GM19397 (cell line): ENCODE results near the gene XRN1.
"Not testable (repeated sequence)": the region's sequence is repeated elsewhere in the genome, so short reads cannot be mapped to it uniquely, and the experiment has no call there.

Source experiments
- ATAC-seq: cut with Tn5 transposase; IDR thresholded peaks from one replicate; pipeline ENCODE4 v1.9.1; 2021; ENCODE audit warnings: mild to moderate bottlenecking, moderate library complexity; ENCODE audit not compliant: unreplicated experiment

XRN1 gene

DNA sequence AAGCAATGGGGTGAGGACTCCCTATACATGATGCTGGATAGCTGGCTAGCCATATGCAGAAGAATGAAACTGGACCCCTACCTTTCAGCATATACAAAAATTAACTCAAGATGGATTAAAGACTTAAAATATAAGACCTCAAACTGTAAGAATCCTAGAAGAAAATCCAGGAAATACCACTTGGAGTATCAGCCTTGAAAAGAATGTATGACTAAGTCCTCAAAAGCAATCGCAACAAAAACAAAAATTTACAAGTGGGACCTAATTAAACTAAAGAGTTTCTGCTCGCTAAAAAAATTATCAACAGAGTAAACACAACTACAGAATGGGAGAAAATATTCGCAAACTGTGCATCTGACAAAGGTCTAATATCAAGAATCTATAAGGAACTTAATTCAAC lies 94.3 kb downstream of the XRN1 start:
- no peak for ATAC-seq

DNA sequence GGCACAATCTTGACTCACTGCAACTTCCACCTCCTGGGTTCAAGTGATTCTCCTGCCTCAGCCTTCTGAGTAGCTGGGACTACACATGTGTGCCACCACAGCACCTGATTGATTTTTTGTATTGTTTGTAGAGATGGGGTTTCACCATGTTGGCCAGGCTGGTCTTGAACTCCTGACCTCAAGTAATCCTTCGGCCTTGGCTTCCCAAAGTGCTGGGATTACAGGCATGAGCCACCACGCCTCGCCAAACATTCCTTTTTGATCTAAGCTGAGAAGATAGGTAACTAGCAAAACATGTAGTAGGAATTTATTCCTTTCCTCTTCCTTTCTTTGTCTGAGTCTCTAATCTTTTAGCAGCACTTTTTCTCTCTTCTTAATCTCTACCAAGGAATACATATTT lies 95.1 kb downstream of the XRN1 start:
- ATAC-seq: not testable (repeated sequence)

DNA sequence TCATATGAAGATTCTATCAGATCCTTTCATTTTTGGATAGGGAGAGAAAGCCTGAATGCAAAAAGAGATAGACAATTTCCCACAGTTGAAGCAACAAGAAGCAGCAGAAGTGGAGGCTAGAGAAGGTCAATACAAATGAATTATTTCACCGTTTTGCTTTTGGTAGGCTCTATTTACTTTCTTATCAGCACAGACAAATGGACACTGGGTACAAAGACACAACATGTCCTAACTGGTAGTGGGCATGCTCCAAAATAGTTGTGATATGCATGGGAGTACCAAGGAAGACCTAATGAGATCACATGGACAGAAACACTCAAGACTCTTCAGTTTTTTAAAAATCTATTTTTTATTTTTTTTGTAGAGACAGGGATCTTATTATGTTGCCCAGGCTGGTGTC lies 99.4 kb downstream of the XRN1 start:
- ATAC-seq: no peak

DNA sequence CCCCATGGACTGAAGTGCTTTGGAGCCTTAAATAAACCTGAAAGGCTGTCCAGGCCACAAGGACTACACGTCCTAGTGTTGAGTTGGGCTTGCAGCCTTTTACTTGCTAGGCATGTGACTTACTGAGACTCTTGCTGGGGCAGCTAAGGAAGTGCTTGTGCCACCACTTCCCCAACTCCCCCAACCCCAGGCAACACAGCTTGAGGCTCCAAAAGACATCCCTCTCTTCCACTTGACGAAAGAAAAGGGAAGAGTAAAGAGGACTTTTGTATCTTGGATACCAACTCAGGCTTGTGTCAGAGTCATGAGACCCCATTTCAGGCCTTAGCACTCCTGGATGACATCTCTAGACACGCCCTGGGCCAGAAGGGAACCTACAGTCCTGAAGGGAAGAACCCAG lies 109.8 kb downstream of the XRN1 start:
- ATAC-seq: no peak

DNA sequence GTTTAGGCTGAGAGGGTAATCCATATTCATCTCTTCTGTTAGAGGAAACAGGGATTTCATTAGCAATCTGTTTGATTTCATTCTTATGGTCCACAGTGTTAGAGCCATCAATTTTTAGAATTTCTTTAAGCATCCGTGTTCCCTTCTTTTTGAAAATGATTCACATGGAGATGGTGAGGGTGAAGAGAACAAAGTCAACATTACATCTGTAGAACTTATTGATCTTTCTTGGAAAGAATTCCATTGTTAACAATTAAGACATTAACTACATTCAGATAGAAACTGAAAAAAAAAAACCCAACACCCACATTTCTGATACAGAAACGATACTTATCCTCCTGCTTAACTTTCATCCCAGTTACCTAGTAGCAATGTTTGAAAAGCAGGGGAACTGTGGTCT lies 115.4 kb downstream of the XRN1 start:
- ATAC-seq: no peak

DNA sequence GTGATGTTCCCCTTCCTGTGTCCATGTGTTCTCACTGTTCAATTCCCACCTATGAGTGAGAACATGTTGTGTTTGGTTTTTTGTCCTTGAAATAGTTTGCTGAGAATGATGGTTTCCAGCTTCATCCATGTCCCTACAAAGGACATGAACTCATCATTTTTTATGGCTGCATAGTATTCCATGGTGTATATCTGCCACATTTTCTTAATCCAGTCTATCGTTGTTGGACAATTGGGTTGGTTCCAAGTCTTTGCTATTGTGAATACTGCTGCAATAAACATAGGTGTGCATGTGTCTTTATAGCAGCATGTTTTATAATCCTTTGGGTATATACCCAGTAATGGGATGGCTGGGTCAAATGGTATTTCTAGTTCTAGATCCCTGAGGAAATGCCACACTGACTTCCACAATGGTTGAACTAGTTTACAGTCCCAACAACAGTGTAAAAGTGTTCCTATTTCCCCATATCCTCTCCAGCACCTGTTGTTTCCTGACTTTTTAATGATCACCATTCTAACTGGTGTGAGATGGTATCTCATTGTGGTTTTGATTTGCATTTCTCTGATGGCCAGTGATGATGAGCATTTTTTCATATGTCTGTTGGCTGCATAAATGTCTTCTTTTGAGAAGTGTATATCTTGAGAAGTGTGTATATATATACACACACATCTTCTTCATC lies 123.4 kb downstream of the XRN1 start:
- not testable (repeated sequence) for ATAC-seq

DNA sequence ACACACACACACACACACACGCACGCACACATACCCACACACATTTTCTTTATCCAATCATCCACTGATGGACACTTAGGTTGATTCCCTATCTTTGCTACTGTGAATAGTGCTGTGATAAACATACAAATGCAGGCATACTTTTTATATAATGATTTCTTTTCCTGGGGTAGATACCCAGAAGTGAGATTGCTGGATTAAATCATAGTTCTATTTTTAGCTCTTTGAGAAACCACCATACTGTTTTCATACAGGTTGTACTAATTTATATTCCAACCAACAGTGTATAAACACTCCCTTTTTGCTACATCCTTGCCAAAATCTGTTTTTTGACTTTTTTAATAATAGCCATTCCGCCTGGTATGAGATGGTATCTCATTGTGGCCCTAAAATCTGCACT lies 127.9 kb downstream of the XRN1 start:
- no peak for ATAC-seq

DNA sequence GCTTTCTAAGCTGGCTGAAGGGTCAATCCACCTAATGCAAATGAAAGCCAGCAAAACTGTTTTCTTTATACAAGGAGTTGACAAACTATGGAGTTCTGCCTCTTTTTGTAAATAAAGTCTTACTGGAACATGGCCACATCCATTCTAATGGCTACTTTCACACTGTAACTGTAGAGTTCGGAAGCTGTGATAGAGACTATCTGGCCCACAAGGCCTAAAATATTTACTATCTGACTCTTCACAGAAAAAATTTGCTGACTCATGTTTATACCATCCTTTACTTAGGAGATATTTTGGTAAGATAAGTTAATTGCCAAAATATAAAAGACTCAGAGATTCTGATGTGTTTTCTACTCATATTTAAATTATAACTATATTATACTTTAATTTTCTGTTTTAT lies 128.7 kb downstream of the XRN1 start:
- ATAC-seq: no peak

DNA sequence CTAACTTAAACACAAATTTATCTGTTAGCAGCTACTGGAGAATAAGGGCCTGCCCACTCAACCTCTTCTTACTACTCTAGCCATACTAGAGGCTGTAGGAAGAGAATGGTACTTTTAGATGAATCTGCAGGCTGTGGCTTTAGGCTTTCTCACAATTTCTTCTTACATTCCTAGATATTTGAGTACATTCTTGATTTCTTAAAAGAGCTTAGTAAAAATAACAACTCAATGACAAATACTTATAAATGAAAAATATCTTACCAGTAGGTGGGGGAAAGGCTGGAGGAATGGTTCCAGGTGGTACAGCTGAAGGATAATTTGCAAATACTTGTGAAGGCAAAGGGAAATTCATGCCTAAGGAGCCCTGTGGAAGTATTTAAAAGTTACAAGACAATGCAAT lies 129.5 kb downstream of the XRN1 start:
- ATAC-seq: no peak

DNA sequence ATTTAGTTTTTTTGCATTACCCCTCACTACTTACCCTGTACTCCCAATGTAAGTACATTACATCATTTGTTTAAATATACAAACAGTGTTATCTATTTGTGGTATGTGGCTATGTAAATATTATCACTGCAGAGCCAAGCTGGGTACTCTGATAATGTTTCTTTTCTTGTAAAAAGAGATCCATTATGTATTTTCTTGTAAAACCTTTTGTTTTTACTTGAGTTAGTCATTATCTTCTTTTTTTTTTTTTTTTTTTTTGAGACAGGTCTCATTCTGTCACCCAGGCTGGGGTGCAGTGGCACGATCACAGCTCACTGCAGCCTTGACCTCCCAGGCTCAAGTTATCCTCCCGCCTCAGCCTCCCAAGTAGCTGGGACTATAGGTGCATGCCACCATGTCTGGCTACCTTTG lies 131.9 kb downstream of the XRN1 start:
- ATAC-seq: not testable (repeated sequence)

DNA sequence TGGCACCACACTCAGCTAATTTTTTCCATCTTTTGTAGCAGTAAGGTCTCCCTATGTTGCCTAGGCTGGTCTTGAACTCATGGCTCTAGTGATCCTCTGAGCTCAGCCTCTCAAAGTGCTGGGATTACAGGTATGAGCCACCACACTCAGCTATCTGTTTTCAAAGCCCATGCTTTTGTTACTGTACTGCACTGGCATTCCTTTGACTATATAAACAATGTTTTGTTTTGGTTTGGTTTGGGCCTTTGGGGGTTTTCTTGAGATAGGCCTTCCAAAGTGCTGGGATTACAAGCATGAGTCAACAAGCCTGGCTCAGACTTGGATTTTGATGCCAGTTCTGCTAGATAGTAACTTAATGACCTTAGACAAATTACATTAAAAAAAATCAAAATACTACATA lies 132.8 kb downstream of the XRN1 start:
- no peak for ATAC-seq

DNA sequence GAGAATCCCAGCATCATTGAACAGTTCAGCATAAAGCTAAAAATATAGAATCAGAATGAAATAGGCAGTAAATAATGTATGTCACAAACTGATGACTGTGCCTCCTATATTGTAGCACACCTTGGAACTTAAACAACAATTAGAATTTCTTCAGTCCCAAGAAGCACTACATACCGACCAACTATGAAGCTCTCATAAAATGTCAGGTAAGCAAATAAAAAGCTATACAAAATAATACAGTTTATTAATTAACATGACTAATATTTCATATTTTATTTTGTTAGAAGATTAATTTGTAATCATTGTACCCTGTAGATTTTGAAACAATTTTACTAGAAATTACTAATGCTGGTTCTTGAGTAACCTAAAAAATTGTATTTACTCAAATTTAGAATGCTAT lies 137.4 kb downstream of the XRN1 start:
- ATAC-seq: no peak

DNA sequence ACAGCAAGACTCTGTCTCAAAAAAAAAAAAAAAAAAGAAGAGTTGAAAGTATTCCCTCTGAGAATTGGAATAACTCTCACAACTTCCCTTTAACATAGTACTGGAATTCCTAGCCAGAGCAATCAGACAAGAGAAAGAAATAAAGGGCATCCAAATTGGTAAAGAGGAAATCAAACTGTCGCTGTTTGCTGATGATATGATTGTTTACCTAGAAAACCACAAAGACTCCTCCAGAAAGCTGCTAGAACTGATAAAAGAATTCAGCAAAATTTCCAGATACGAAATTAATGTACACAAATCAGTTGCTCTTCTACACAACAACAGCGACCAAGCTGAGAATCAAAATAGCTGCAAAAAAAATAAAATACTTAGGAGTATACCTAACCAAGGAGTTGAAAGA lies 145.0 kb downstream of the XRN1 start:
- ATAC-seq: not testable (repeated sequence)

DNA sequence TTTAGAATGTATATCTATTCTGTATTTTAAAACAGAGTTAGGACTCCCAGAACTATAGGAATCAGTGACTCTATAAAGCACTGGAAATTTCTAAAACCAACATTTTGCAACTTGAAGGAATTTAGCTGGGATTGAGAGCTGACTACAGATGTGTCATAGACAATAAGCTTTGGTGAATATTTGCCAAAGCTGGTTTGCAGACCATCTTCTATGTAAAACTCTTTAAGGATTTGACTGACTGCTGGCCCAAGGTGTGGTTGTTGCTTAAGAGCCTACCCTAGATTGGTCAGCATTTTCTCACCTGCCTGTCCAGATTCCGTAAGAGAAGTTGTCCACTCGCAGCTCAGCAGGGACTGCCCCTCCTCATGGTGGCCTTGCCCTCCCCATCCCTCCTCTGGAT lies 149.2 kb downstream of the XRN1 start:
- no peak for ATAC-seq

DNA sequence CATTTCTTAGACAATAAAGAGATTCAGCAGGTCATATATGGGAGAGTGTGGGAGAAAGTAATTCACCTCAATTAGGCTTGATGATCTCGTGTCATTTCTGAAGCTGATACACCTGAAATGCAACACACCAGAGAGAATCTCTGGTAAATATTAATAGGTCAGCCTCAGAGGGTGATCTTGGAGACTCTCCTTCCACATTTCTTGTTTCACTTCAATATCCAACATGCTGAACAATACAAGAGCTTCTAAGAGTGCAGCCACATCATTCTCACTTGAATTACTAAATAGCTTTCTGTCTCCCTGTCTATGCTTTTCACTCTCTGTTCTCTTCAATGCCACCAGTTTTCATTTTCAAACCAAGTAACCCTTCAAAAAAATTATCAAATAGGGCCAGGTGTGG lies 151.3 kb downstream of the XRN1 start:
- no peak for ATAC-seq

DNA sequence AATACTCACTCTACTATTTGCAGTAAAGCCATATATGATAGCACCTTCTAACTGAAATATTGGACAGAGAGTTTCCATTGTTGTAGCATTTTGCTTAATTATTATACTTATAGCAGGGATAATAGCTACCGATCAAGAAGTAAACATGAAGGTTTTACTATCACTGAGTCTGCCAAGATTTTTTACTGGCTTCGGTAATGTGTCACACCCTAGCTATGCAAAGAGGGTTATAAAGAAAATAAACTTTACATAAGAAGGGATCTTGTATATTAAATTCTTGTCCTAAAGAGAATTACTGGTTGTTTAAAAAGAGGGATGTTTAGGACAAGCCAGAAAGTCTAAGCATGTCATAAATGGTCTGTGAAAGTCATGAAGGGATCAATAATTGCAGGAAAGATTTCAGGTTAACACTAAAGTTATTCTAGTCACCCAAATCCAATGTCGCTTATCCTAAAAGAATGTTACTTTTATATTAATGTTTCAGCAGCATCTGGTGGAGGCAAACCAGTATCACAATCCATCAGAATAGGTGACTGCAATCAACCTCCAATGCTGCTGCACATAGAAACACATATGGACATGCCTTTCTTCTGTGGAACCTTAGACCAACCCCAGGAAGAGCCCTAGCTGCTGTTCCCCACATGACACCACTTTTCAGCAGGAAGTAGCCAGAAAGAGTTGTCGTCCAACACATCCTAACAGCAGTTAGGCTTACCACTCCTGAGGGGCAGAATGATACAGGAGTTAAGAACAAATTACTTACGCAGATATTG lies 159.8 kb downstream of the XRN1 start:
- no peak for ATAC-seq

DNA sequence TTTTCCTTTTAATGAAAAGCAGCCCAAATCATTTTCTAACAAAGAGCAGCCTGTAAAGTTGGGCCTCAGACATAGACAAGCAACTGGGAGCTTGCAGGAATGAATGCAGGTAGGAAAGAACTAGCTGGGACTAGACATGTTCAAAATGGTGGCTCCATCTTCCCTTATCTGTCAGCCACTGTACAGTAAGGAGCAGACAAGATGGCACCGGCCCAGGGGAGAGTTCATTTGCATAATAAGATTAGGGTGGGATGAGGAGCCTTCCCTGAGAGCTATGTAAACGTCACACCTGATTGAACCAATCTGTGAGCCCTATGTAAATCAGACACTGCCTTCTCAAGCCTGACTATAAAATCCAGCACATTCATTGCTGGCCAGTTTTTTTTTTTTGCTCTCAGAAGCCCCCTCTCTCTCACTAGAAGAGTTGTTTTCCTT lies 162.7 kb downstream of the XRN1 start:
- no peak for ATAC-seq

DNA sequence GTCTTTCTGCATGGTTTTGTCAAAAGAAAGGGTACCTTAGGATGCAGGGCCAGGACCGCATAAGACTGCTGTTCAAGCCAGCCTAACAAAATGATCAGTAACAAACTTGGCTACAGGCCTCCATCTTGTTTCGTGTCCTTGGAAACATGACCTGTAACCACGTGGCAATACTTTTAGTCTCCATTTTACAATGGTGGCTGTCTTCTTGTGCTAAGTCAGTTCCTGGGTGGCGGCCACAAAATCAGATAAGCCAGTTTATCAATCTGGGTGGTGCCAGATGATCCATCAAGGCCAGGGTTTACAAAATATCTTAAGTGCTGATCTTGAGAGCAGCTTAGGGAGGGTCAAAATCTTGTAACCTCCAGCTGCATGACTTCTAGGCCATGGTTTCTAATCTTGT lies 165.3 kb downstream of the XRN1 start:
- no peak for ATAC-seq

DNA sequence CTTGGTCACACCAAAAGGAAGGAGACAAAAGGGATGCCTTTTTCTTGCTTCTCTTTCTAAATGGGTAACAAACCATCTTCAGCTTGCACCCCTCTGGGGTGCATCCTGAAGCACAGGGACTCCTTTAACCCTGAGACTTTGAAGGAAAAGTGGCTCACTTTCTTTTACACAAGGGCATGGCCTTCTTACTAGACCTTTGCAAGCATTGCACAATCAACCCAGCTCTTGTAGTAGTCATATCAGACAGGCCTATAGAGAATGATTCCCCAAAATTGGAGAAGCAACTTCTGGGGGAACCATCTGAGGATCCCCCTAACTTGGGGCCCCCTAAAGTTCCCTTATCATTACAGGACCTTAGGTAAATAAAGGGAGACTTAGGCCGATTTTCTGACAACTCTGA lies 166.4 kb downstream of the XRN1 start:
- ATAC-seq: no peak

DNA sequence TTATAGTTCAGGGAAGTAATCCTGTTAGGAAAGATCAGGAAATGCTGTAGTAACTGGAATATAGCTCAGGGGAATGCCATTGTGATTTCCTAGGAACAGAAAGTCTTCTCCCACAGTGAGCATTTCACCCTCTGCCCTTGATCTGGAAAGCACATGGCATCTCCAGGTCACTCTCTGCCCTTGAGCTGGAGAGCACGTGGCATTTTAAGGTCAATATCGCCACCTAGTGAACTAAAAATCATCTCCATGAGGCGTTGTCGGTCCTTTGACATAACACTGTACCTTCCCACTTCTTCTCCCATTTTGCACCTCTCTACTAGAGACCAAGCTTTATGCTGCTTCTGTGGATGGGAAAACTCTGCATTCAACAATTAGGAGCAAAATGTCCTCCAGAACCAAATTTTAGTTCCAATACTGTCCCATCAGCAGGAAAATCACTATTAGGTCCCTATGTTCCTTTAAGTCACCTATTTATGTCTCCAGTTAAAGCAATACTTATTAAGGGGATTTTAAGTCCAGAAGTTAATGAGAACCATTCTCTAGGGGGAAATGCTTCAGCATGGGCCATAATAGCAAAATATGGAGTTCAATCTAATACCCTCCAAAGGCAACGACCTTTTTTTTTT lies 167.8 kb downstream of the XRN1 start:
- ATAC-seq: peak; percentile 83

DNA sequence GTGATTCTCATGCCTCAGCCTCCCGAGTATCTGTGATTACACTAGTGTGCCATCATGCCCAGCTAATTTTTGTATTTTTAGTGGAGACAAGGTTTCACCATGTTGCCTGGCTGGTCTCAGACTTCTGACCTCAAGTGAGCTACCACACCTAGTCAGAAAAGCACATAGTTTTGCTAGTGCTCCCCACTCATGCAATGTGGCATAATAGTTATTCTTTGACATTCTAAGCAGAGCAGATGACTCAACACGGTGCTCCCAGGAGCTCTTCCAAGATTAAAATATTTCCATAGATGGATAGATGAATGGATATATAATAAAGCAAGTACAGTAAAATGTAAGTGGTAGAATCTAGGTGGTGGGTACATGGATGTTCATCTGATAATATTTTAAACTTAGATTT lies 169.4 kb downstream of the XRN1 start:
- no peak for ATAC-seq

DNA sequence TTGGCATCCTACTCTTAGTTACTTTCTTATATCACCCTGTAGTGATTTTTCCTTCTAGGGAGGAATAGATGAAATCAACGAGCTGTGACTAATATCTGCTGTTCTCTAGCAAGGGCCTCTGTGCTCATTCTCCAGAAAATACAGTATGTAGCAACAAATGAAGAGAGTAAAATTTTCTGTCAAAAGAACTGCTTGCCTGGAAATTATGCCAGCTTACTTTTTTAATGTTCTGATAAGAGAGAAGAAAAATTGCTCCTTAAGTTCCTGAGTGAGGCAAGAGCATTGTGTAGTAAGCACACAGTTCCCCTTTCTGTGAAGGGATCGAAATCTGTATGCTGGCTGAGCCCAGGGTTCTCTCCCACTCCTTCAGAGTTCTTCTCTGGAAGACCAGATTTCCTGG lies 171.1 kb downstream of the XRN1 start:
- no peak for ATAC-seq
